HG02798 (cell line): ENCODE results near the gene NTSR2.

Experiments used
- ATAC-seq: cut with Tn5 transposase; IDR thresholded peaks from one replicate; pipeline ENCODE4 v1.9.1; 2021; ENCODE audit warnings: mild to moderate bottlenecking; ENCODE audit not compliant: unreplicated experiment, poor library complexity

NTSR2 gene

DNA sequence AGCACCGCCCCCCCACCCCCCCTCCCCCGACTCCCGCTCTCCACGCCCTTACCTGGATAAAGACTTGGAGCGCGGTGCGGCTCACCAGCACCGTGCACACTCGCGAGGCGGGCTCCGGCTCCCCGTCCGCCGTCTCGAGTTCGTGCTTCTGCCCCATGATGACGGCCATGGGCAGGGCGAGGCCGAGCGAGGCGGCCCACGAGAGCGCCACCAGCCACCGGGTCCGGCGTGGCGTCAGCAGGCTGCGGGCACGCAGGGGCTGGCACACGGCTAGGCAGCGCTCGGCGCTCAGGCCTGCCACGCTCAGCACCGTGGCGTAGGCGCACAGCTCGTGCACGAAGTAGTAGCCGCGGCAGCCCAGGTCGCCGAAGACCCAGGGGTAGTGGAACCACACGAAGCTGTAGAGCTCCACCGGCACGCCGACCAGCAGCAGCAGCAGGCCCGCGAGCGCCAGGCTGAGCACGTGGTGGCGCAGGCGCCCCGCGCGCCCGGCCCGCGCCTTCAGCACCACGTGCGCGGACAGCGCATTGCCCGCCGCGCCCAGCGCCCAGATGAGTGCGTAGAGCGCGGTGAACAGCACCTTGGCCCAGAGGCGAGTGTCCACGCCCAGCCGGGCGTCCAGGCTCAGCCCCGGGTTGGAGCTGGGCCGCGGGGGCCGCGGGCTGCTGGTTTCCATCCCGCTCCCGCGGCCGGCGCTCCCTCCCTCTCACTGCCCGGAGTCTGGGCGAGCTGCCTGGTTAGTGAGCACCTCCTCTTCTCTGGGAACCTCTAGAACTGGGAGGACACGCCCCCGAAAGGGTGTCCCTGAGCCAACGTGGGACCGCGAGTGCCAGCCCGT is at the start of gene NTSR2:
Gene NTSR2 (minus strand): TSS at position 742 of the 838 bp plus-strand sequence. CDS start 66 bp downstream, at position 676.
- ATAC-seq = no peak

DNA sequence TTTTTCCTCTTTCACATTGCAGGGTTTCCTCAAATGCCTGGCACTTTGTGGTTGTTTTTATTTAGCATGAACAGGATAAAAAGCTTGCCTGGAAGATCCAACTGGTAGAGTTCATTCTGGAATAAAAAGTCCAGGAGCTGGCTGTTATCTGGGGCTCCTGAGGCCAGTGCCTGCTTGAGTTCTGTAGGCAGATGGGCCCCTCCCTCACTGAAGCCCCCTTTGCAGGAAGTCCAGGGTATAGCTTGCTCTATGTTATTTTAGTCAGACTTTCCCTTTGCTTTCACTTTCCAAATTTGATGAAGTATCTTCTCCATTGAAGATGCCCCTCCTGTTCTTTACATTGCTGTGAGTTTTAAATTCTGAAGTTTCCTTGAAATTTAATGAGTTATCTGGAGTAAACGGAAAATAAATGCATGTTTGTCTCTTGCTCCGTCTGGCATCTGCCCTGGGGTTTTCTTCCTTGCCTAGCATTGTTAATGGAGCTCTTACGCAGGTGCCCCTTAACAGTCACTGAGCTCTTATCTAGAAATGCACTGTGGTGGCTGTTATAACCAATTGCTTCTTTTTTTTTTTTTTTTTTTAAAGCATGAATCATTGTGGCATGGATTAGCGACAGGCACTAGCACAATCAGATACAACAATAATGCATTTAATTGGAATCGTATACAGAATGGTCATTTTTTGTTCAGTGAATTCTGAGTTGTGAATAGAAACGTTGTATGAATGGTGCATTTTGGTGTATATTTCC is 49.4 kb upstream of the NTSR2 start:
- no peak for ATAC-seq

DNA sequence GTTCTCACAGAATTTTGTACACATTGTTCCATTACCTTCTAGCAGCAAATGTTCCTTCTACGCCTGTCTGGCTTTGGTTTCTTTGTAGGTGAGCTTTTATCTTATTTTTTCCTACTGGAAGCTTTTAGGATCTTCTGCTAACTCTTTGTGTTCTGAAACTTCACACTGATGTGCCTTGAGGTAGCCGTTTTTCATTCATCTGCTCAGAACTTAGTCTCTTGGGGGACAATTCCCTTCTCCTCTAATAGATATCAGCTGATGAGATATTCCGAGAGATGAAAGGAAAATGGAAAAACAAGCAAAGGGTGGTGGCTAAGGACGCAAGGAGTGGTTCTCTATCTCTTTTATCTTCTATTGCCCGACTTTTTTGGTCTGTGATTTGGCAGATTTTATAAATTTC is 48.6 kb upstream of the NTSR2 start:
- no peak for ATAC-seq

- ATAC-seq = no peak
Observed at GRCh38 chr2:11717623-11718022, 47.6 kb upstream of the NTSR2 start.

- no peak for ATAC-seq
Observed at GRCh38 chr2:11716689-11717321, 46.8 kb upstream of the NTSR2 start.

- no peak for ATAC-seq
Observed at GRCh38 chr2:11715987-11716652, 46.1 kb upstream of the NTSR2 start.

DNA sequence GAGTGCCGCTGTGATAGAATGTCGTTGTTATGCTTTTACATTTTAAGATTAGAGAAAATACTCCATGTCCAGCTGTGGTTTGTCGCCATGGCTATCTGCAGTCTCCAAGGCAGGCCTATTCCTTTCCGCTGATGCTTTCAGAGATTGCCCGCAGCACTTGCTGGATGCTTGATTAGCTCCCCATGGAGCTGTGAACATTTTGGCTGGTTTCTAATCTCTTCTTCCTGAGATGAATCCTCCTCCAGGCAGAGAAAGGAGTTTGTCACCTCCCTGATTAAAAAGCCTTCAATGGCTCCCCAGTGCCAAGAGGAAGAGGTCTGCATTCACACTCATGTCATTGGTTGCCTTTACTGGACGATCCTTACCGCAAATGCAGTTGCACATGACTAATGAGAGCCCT is 43.8 kb upstream of the NTSR2 start:
- ATAC-seq = no peak

GRCh38 chr2:11712866-11713265 is 42.9 kb upstream of the NTSR2 start:
- no peak for ATAC-seq

- no peak for ATAC-seq
Observed at GRCh38 chr2:11711751-11712150, 41.8 kb upstream of the NTSR2 start.

GRCh38 chr2:11711354-11711716 is 41.3 kb upstream of the NTSR2 start:
- no peak for ATAC-seq

- no peak for ATAC-seq
Observed at GRCh38 chr2:11710632-11711353, 40.8 kb upstream of the NTSR2 start.

- no peak for ATAC-seq
Observed at GRCh38 chr2:11710210-11710609, 40.2 kb upstream of the NTSR2 start.

- no peak for ATAC-seq
Observed at GRCh38 chr2:11709293-11709692, 39.3 kb upstream of the NTSR2 start.

DNA sequence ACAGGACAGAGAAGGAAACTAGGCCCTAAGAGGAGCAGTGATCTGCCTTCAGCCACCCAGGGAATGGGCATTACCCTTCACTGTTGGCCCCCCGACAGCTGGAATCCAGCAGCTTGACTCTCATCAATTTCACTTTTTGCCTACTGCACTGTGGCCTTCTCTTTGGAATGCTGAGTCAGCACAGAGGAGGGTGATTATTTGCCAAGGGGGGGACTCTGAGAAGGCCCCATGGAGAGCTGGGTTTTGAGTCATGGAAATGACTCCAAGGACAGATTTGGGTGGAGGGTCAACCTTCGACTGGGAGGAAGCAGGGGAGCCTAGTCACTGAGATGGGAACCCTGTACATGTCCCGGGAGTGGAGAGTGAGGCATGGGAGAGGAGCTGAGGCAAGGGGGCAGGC is 38.1 kb upstream of the NTSR2 start:
- ATAC-seq = no peak

DNA sequence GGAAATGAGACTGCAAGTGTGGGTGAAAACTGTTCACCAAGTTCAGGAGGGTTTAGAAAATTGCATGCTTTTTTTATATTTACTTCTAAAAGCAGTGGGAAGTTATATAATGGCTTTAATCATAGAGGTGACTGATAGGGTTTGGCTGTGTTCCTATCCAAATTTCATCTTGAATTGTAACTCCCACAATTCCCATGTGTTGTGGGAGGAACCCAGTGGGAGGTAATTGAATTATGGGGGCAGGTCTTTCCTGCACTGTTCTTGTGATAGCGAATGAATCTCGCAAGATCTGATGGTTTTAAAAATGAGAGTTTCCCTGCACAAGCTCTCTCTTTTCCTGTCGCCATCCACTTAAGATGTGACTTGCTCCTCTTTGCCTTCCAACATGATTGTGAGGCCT is 35.7 kb upstream of the NTSR2 start:
- ATAC-seq = no peak

GRCh38 chr2:11705063-11705462 is 35.1 kb upstream of the NTSR2 start:
- ATAC-seq = no peak

- no peak for ATAC-seq
Observed at GRCh38 chr2:11703700-11704099, 33.7 kb upstream of the NTSR2 start.

GRCh38 chr2:11702946-11703345 is 33.0 kb upstream of the NTSR2 start:
- no peak for ATAC-seq

DNA sequence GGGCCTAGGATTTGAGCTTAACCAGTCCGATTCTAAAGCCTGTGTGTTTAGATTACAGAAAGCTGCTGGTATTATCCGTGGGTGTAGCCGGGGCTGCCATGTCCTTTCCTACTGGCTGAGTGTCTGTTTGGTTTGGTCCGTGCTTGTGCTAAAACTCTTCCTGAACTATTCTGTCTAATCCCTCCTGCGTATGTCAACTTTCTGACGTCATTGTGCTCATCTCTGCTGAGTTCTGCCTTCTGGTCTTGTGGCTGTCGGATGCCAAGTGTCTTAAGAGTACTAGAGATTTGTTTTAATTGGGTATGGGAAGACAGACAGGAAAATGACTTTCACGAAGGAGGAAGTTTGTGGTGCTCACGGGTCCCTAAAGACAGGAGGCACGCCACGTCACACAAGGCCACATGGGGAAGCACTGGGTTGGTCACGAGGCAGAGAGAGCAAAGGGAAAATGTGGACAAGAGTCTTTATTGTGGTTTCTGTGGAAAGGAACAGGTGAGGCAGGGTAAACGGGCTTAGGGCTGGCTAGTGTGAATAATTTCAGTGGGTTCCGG is 31.8 kb upstream of the NTSR2 start:
- no peak for ATAC-seq

DNA sequence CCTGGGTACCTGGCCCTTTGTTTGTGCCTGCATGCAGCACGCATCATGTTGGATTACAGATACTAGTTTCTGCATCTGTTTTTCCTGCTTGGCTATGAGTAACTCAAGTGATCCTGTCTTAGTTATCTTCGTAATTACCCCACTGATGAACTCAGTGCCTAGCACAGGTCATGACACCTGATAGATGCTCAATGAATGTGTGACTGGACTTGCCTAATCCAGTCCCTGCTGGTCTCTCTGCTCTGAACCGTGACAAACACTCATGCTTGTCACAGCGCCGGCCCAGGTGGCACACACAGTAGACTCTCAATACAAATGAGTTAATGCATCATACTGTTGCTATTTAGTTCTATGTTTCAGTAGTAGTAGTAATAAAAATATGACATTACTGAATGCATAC is 31.2 kb upstream of the NTSR2 start:
- no peak for ATAC-seq
